HG03025 (cell line): ENCODE data around the gene XRCC1.
A peak's percentile ranks its signal among the peaks of the same experiment; 100 is the strongest.
"Not testable (repeated sequence)": the region's sequence is repeated elsewhere in the genome, so short reads cannot be mapped to it uniquely, and the experiment has no call there.

ENCODE experiments used
- ATAC-seq: cut with Tn5 transposase; IDR thresholded peaks from one replicate; pipeline ENCODE4 v1.9.1; 2021; ENCODE audit warnings: mild to moderate bottlenecking, moderate library complexity; ENCODE audit not compliant: unreplicated experiment, low FRiP score

XRCC1 gene

GRCh38 chr19:43524922-43525835 lies 50.1 kb downstream of the XRCC1 start:
- ATAC-seq = no peak

DNA sequence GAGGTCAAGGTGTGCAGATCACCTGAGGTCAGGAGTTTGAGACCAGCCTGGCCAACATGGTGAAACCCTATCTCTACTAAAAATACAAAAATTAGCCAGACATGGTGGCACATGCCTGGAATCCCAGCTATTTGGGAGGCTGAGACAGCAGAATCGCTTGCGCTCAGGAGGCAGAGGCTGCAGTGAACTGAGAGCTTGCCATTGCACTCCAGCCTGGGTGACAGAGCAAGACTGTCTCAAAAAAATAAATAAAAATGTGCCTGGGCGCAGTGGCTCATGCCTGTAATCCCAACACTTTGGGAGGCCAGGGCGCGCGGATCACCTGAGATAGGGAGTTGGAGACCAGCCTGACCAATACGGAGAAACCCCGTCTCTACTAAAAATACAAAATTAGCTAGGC lies 51.6 kb downstream of the XRCC1 start:
- ATAC-seq = not testable (repeated sequence)

GRCh38 chr19:43522929-43523328 lies 52.4 kb downstream of the XRCC1 start:
- ATAC-seq = no peak

- no peak for ATAC-seq
These were observed 55.8 kb downstream of the XRCC1 start for GRCh38 chr19:43519436-43520088.

DNA sequence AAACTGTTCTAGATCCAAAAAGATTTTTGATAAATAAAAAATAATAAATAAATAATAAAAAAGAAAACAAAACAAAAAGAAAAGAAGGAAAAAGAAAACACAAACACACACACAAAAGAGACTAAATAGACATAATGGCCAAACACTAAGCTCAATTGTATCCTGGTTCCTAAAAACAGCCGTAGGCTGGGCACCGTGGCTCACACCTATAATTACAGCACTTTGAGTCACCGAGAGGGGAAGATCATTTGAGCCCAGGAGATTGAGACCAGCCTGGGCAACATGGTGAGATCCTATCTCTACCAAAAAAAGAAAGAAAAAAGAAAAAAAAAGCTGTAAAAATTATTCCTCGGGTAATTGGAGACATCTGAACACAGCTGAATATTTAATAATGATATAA lies 57.3 kb downstream of the XRCC1 start:
- ATAC-seq = no peak

GRCh38 chr19:43512399-43512798 lies 62.9 kb downstream of the XRCC1 start:
- not testable (repeated sequence) for ATAC-seq

- no peak for ATAC-seq
These were observed 64.0 kb downstream of the XRCC1 start for GRCh38 chr19:43511324-43511723.

GRCh38 chr19:43510713-43511112 lies 64.6 kb downstream of the XRCC1 start:
- ATAC-seq = no peak

DNA sequence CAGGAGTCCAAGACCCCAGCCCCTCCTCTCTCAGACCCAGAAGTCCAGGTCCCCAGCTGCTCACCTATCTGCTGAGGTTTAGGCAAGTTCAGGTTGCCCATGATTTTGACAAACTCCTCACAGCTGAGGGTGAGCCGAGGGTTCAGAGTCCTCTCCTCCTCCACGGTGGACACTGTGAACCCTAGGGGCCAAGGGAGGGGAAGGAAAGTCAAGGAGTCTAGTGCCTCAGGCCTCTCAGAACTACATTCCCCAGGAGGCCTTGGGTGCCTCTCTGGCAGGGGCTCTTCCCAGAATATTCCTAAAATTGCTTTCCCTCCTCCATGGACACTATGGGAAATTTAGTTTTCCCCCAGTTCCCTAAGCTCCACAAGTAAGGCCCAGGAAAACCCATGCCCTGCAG lies 67.4 kb downstream of the XRCC1 start:
- ATAC-seq = no peak

GRCh38 chr19:43506629-43507028 lies 68.7 kb downstream of the XRCC1 start:
- ATAC-seq = no peak

DNA sequence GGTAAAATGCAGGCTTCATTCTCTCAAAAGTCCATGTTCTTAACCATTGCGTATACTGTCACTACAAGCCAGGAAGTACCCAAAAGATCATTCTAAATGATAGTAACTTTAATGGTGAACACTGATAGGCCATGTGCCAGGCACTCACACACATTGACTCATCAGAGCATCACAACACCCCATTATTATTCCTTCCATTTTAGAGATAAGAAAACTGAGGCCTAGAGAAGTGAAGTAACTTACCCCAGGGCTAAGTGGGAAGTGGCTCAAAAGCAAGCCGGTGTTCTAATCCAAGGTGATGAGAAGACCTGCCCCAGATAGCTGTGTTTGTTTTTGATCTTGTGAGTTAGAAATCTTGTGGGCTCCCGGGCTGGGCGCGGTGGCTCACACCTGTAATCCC lies 69.4 kb downstream of the XRCC1 start:
- no peak for ATAC-seq

DNA sequence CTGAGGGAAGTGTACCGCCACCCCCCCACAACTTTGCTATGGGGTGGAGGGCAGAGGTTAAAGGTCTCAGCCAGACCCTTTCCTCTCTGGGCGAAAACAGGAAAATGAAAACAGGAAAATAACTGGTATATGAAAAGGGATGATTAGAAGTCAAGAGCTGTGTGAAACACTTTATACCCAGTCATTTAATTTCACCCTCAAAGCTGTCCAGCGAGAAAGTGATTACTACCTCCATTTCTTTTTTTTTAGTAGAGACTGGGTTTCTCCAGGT lies 70.2 kb downstream of the XRCC1 start:
- ATAC-seq = no peak

- ATAC-seq = peak; percentile 24
These were observed 70.7 kb downstream of the XRCC1 start, which contains the start of gene PHLDB3 for GRCh38 chr19:43504426-43505185. PHLDB3 (minus strand) TSS chr19:43504746; CDS start chr19:43504118, 628 bp downstream.

DNA sequence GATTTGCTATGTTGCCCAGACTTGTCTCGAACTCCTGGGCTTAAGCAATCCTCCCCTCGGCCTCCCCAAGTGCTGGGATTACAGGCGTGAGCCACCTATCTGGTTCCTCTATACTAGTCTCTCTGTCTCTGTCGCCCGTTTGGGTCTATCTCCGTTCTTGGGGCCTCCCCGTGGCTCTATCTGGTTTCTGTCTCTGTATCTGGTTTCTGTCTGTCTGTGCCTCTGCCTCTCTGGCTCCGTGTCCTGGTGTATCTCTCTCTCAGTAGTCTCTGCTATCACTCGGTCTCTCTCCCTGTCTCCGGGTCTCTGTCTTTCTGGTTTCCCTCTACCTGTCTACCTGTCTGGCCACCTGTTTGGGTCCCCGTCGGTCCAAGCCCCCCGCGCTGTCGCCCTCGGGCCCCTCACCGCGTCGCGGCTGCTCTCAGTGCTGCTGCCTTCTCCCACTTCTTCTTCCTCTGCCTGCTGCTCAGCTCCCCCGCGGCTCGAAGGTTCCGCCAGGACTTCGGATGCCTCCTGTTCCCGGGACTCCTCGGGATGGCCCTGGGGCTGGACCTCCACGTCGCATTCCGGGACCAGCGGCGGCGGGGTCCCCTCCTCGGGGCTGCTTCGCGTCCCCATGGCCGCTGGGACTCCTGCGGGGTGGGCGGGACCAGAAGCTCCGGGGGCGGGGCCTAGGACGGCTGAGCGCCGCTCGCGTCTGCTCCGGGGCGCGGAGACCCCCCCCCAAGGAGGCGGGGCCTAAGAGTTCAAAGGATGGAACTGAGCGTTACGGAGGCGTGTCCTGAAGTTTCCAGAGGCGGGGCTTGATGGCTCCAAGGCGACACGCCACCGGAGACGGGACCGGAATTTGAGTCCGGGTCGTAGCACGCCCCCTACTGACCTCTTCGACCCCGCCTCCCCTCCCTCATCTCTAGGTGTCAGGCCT lies 71.6 kb downstream of the XRCC1 start:
- peak; percentile 76 for ATAC-seq

DNA sequence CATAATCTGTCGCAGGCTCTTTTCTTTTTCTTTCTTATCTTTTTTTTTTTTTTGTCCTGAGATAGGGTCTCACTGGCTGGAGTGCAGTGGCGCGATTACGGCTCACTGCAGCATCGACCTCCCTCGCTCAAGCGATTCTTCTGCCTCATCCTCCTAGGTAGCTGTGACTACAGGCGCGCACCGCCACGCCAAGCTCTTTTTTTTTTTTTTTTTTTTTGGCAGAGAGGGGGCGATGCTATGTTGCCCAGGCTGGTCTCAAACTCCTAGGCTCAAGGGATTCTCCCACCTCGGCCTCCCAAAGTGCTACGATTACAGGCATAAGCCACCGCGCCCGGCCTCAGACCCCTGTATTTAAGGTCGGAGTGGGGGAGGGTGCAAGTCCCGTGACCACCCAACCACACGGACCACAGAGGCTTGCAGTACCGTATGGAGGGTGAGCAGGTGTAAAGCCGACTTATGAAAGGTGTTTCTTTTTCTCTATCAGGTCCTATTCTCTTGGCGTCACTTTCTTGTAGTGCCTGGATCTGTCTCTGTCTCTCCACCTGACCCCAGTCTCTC lies 72.8 kb downstream of the XRCC1 start:
- ATAC-seq = no peak

GRCh38 chr19:43501661-43502418 lies 73.5 kb downstream of the XRCC1 start:
- no peak for ATAC-seq

DNA sequence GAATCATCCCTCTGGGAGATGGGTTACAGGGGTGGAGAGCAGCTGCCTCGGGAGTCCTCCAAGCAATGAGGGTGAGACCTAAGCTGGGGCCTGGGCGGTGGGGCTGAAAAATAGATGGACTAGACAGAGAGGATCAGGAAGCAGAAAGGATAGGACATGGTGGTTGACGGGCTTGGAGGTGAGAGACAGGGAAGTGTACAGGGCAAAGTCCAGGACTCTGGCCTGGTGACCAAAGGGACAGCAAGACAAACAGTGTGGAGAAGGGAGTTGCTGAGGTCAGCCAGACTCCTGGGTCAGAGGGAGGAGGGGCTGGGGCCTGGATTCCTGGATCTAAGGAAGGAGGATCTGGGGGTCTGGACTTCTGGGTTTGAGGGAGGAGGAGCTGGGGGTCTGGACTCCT lies 76.3 kb downstream of the XRCC1 start:
- ATAC-seq = no peak

DNA sequence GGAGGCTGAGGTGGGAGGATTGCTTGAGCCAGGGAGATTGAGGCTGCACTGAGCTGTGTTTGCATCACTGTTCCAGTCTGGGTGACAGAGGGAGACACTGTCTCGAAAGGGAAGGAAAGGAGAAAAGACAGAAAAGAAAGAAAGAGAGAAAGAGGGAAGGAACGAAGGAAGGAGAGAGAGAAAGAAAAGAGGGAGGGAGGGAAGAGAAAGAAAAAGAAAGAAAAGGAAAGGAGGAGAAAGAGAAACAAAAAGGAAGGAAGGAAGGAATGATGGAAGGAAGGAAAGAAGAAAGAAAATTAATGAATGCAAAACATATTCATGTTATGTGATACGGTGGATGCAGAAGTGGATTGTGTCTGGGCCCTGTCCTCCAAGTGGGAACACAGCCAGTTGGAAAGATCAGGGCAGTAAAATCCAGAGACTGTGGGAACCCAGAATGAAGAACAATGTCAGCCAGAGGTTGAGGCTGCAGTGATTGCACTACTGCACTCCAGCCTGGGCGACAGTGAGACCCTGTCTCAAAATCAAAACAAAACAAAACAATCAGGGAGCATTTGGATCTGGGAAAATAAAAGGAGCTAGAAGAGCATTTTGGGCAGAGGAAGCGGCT lies 77.0 kb downstream of the XRCC1 start:
- ATAC-seq = no peak

GRCh38 chr19:43496960-43497359 lies 78.4 kb downstream of the XRCC1 start:
- no peak for ATAC-seq
